Measurements from ENCODE around the gene ZNF419. TPM values are rescaled to one million over a fixed set of nuclear protein-coding genes. Genes with fewer than 3 reads are reported as not detected.
"Not testable (repeated sequence)": the region's sequence is repeated elsewhere in the genome, so short reads cannot be mapped to it uniquely, and the experiment has no call there.

ZNF419 gene
- total RNA-seq: 10 to 100 TPM in 8 of 9 donors, 1 to 10 TPM in 1; 5.0 to 16.5 (median 14.0) TPM
- 10 to 100 TPM in 2 of 3 donors, 1 to 10 TPM in 1; 9.0 to 13.0 (median 12.9) TPM for polyA plus RNA-seq
- long read RNA-seq, donor 1, partial matches to known transcripts: 0 of 1 reads
- long read RNA-seq, donor 1, other reads (novel, unspliced or antisense): 0 of 1 reads
- long read RNA-seq, donor 2: 0 reads
- long read RNA-seq, donor 3: 0 reads
- long read RNA-seq, donor 4, partial matches to known transcripts: 0 of 7 reads
- long read RNA-seq, donor 4, other reads (novel, unspliced or antisense): 2 of 7 reads
- long read RNA-seq, donor 5, transcript ZNF419-207 (4 exons, 1,857 nt): major isoform, 5 of 16 reads
- long read RNA-seq, donor 5, partial matches to known transcripts: 1 of 16 reads
- long read RNA-seq, donor 5, other reads (novel, unspliced or antisense): 6 of 16 reads
- long read RNA-seq, donor 6, partial matches to known transcripts: 0 of 1 reads
- long read RNA-seq, donor 6, other reads (novel, unspliced or antisense): 0 of 1 reads
- long read RNA-seq, donor 7, partial matches to known transcripts: 0 of 2 reads
- long read RNA-seq, donor 7, other reads (novel, unspliced or antisense): 0 of 2 reads
- long read RNA-seq, donor 8, partial matches to known transcripts: 0 of 4 reads
- long read RNA-seq, donor 8, other reads (novel, unspliced or antisense): 0 of 4 reads
- long read RNA-seq, donor 9, partial matches to known transcripts: 0 of 1 reads
- long read RNA-seq, donor 9, other reads (novel, unspliced or antisense): 0 of 1 reads
- long read RNA-seq, donor 10: 0 reads

DNA sequence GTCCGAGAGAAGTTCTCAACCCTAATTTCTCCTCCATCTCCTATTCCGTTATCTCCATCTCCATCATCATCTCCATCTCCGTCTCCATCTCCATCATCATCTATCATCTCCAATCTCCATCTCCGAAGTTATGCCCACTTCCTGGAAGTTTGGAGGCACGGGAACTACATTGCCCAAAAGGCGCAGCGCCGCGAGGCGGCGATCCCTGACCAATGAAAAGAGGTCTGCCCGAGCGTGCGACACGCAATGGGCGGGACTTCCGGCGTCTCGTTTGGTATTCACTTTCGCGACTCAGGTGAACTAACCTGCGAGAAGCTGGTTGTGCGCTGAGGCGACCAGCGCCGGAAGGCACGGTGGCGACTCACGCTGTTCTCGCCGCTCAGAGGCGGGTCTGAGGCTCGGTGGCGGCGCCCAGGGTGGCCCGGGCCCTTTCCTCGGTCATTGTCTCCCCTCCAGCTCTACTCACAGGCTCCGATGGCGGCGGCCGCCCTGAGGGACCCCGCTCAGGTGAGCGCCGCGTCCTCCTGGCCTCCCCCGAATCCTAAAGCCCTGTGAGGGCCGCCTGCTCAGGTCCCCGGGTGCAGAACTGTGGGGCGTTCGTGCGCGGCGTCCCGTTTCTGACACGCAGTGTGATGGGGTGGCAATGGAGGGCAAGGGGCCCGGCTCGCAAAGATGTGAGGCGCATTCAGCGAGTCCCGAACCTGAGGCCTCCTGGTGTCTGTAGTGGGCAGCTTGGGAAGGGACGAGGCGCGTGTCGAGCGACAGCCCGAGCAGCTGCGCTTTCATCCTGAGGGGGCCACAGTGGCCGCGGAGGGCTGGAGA is at the start of gene ZNF419:
ZNF419 (plus strand) TSS at position 274 of the 822 bp plus-strand sequence; CDS start at position 475, 201 bp downstream.
- peak; percentile 87 to 96 (median 93) for DNase-seq
- H3K27ac ChIP-seq: peak within 1 kb of the TSS in 3 of 5 donors; percentile 75 to 82 (median 76)
- WGBS, 4 donors: 1 to 5% (median 3%) methylated on average over 11 to 58 of the region's 69 CpGs
- TF ChIP-seq POLR2A (IDR thresholded peaks at IDR 0.05): peak; percentile 36 to 63
- TF ChIP-seq CTCF (IDR thresholded peaks at IDR 0.05): peak in 3 of 6 experiments; percentile 6 to 11 (median 8)
- H3K9me3 ChIP-seq (replicated peaks in 1 of 3); H3K36me3 ChIP-seq (replicated peaks in 1 of 2); H3K4me1 ChIP-seq (replicated peaks in 1 of 2); H3K27me3 ChIP-seq; intact Hi-C loops (cut with DNase I): not testable (repeated sequence)
- H3K4me3 ChIP-seq: peak within 1 kb of the TSS; percentile 64 to 100 (median 82)

- H3K4me3 ChIP-seq: no peak overlapping the region
- H3K4me1 ChIP-seq (replicated peaks in 1 of 2): peaks cover 11 to 17% of the 10 kb centered on the region in 2 donors
- H3K27me3 ChIP-seq: no peaks in the 10 kb centered on the region
- H3K36me3 ChIP-seq (replicated peaks in 1 of 2): peaks cover 0 to 5% of the 10 kb centered on the region in 2 donors
- no peaks in the 10 kb centered on the region for H3K9me3 ChIP-seq (replicated peaks in 1 of 3)
- WGBS, 4 donors: 73 to 91% (median 79%) methylated on average over 4 of the region's 4 CpGs
- intact Hi-C loops (cut with DNase I): no loop called here
- no peak for DNase-seq
- TF ChIP-seq CTCF (IDR thresholded peaks at IDR 0.05) (no peak), POLR2A (IDR thresholded peaks at IDR 0.05) (no peak)
- H3K27ac ChIP-seq: no peak overlapping the region
Observed at GRCh38 chr19:57437931-57438330, 49.6 kb upstream of the ZNF419 start.

DNA sequence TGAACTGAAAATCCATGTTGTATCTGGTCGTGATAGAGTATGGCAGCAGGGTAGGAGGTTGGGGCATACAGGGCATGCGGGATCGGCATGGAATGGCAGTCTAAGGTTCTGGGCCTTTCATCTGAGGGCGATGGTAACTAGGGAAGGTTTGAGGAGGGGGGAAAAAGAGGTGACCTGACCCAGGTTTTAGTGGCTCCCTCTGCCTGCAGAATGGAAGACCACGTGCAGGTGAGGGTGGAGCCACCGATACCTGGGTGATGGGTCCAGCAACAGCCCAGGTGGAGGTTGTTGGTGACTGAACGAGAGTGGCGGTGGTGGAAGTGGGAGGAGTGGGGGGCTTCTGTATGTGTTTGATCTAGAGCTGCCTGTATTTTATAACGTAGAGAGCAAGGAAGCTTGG is 48.6 kb upstream of the ZNF419 start:
- DNase-seq: no peak
- H3K9me3 ChIP-seq (replicated peaks in 1 of 3): peaks cover 0 to 6% (median 0%) of the 10 kb centered on the region in 3 donors
- H3K27me3 ChIP-seq: no peaks in the 10 kb centered on the region
- no peak for TF ChIP-seq POLR2A (IDR thresholded peaks at IDR 0.05)
- no peak for TF ChIP-seq CTCF (IDR thresholded peaks at IDR 0.05)
- H3K4me3 ChIP-seq: no peak overlapping the region
- no peak overlapping the region for H3K27ac ChIP-seq
- H3K4me1 ChIP-seq (replicated peaks in 1 of 2): peaks cover 11 to 17% of the 10 kb centered on the region in 2 donors
- 83 to 96% (median 88%) methylated on average over 9 of the region's 9 CpGs for WGBS, 4 donors
- peaks cover 0 to 5% of the 10 kb centered on the region in 2 donors for H3K36me3 ChIP-seq (replicated peaks in 1 of 2)
- intact Hi-C loops (cut with DNase I): no loop called here

Measured in adrenal gland (tissue), 19 donors.